ENCODE measurements around the gene CANT1. TPM values are rescaled to one million over a fixed set of nuclear protein-coding genes. Genes with fewer than 3 reads are reported as not detected.
A peak's percentile ranks its signal among the peaks of the same experiment; 100 is the strongest.

The CANT1 gene
- total RNA-seq, 2 donors from 2014 or later = 20.9 to 40.1 TPM

DNA sequence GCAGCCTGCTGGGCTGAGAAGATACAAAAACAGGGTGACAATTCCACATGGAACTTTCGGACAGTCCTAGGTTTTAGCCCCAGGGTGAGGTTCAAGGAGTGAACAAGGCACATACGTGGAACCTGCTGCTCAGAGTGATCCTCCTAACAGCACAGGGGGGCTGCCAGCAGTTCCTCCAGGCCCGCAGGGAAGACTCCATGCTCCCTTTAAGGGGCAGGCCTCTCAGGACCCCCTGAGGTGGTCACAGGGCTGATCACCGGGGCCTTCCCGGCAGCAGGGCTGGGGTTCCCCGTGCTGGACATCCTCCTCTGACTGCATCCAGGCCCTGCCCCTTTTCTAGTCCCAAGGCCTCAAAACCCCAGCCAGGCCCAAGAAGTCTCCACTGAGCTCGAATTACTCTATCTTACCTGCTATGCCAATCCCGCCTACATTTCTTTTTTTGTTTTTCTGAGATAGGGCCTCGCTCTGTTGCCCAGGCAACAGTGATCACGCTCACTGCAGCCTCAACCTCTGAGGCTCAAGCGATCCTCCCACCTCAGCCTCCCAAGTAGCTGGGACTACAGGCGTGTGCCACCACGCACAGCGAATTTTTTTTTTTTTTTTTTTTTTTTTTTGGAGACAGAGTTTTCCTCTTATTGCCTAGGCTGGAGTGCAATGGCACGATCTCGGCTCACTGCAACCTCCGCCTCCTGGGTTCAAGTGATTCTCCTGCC, 10.4 kb downstream of the CANT1 start:
- no peak for DNase-seq (ENCODE audit: low spot score)
- TF ChIP-seq, protein P1, sequence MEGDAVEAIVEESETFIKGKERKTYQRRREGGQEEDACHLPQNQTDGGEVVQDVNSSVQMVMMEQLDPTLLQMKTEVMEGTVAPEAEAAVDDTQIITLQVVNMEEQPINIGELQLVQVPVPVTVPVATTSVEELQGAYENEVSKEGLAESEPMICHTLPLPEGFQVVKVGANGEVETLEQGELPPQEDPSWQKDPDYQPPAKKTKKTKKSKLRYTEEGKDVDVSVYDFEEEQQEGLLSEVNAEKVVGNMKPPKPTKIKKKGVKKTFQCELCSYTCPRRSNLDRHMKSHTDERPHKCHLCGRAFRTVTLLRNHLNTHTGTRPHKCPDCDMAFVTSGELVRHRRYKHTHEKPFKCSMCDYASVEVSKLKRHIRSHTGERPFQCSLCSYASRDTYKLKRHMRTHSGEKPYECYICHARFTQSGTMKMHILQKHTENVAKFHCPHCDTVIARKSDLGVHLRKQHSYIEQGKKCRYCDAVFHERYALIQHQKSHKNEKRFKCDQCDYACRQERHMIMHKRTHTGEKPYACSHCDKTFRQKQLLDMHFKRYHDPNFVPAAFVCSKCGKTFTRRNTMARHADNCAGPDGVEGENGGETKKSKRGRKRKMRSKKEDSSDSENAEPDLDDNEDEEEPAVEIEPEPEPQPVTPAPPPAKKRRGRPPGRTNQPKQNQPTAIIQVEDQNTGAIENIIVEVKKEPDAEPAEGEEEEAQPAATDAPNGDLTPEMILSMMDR (IDR thresholded peaks at IDR 0.05) = no peak
- H3K27me3 ChIP-seq = no peaks in the 10 kb centered on the region
- peaks cover 0 to 22% of the 10 kb centered on the region in 2 donors for H3K4me1 ChIP-seq
- no peaks in the 10 kb centered on the region for H3K9me3 ChIP-seq
- peaks cover 22% of the 10 kb centered on the region for H3K36me3 ChIP-seq
- H3K4me3 ChIP-seq = no peak overlapping the region
- H3K27ac ChIP-seq = peak overlapping the region; percentile 43 to 73

- no peak for DNase-seq (ENCODE audit: low spot score)
- no peak overlapping the region for H3K4me3 ChIP-seq
Observed at GRCh38 chr17:78998311-78999055, 11.1 kb downstream of the CANT1 start.

DNA sequence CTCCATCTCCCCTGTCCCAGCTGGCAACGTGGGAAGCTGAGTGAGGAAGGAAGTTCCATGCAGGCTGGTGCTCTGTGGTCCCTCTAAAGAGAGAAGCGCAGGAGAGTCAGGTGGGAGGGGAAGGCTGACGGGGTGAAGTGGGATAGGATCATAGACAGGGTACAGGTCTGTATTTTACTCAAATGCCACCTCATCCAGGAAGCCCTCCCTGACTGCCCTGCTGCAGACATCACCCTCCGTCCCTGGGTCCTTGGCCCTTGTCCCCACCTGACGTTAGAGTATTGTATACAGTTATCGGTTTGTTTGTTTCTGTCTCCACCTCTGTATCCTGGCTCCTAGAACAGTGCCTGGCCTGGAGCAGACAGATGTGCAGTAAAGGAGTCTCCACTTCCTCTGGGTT, 11.7 kb downstream of the CANT1 start:
- Histone ChIP-seq H3K27me3 (no peaks in the 10 kb centered on the region), H3K36me3 (peaks cover 24% of the 10 kb centered on the region), H3K4me1 (peaks cover 0 to 27% of the 10 kb centered on the region in 2 donors), H3K4me3 (no peak overlapping the region), H3K27ac (peak overlapping the region; percentile 43 to 73), H3K9me3 (no peaks in the 10 kb centered on the region)
- TF ChIP-seq, protein P1 (IDR thresholded peaks at IDR 0.05) = no peak
- no peak for DNase-seq (ENCODE audit: low spot score)

More at GRCh38 chr17:78998311-78999055, 11.1 kb downstream of the CANT1 start:
- TF ChIP-seq, protein P1 (IDR thresholded peaks at IDR 0.05) = peak in 1 of 2 donors; percentile 21
- Histone ChIP-seq H3K27me3 (no peaks in the 10 kb centered on the region), H3K36me3 (peaks cover 22% of the 10 kb centered on the region), H3K4me1 (peaks cover 0 to 22% of the 10 kb centered on the region in 2 donors), H3K27ac (peak overlapping the region; percentile 43 to 73), H3K9me3 (no peaks in the 10 kb centered on the region)

DNA sequence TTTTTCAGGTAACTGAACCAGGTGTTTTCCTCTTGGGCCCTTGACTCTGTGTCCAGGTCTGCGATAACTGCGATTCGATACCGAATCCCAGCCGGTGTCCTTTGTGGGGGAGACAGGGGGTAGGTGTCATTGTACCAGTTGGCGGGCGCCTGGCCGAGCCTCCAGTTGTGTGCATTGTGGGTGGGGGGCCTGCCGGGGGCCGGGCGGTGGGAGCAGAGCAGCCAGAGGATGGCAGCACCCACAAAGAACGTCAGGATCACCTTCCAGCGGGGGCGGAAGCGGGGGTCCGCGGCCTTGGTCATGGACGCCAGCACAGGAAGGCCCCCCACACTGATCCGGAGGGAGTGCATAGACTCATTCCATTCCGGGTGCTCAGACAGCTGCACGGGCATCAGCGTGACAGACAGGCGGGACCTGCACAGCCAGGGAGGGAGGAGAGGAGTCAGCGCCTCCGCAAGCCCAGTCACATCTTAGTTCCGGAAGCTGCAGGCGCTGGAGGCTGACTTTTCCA, 12.3 kb downstream of the CANT1 start:
- H3K27ac ChIP-seq = no peak overlapping the region
- H3K36me3 ChIP-seq = peaks cover 29% of the 10 kb centered on the region
- H3K9me3 ChIP-seq = no peaks in the 10 kb centered on the region
- peaks cover 0 to 27% of the 10 kb centered on the region in 2 donors for H3K4me1 ChIP-seq
- no peaks in the 10 kb centered on the region for H3K27me3 ChIP-seq
- H3K4me3 ChIP-seq = no peak overlapping the region
- no peak for DNase-seq (ENCODE audit: low spot score)
- TF ChIP-seq, protein P1 (IDR thresholded peaks at IDR 0.05) = no peak

DNA sequence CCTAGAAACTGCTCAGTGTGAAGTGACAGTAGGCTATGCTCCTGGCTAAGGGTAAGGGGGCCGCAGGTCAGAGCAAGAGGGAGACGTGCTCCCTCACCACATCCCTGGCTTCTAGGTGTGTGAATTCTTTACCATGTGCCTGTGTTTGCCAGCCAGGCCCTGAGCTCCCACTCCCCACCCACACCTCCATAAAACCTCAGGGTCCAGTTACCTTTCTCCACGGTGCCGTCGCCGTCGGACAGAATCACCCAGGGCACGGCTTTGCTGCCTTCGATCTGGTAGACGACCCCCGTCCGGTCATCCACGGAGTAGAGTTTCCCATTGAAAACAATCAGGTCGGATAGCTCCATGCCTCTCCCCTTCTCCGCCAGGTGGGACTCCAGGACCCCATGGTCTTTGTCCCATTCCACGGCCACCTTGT, 12.8 kb downstream of the CANT1 start:
- peaks cover 34% of the 10 kb centered on the region for H3K36me3 ChIP-seq
- H3K4me3 ChIP-seq = no peak overlapping the region
- H3K4me1 ChIP-seq = peaks cover 0 to 27% of the 10 kb centered on the region in 2 donors
- peak overlapping the region in 1 of 2 donors; percentile 0 for H3K27ac ChIP-seq
- no peaks in the 10 kb centered on the region for H3K27me3 ChIP-seq
- TF ChIP-seq, protein P1 (IDR thresholded peaks at IDR 0.05) = no peak
- H3K9me3 ChIP-seq = no peaks in the 10 kb centered on the region
- no peak for DNase-seq (ENCODE audit: low spot score)

Measured in right atrium auricular region (tissue), 2 donors.